Nephron (organoid): ENCODE results near the gene NSMCE4A.
A peak's percentile ranks its signal among the peaks of the same experiment; 100 is the strongest.
"Not testable (repeated sequence)": the region's sequence is repeated elsewhere in the genome, so short reads cannot be mapped to it uniquely, and the experiment has no call there.

ENCODE experiments used
- H3K27ac Mint-ChIP-seq, 3 experiments: 2 replicates each; pipeline ENCODE4 v1.8.0; 2020; ENCODE audit warnings: mixed read lengths in 3 of 3, mild to moderate bottlenecking in 2 of 3, moderate library complexity in 1 of 3
- H3K27me3 Mint-ChIP-seq: 2 replicates; pipeline ENCODE4 v1.8.0; 2021; ENCODE audit warnings: low read depth, mild to moderate bottlenecking, moderate library complexity, mixed read lengths
- H3K36me3 Mint-ChIP-seq: 2 replicates; pipeline ENCODE4 v1.8.0; 2020; ENCODE audit warnings: low read depth, mixed read lengths
- H3K4me1 Mint-ChIP-seq: 2 replicates; pipeline ENCODE4 v1.8.0; 2020; ENCODE audit warnings: mixed read lengths
- H3K4me3 Mint-ChIP-seq, 3 experiments: 2 replicates each; pipeline ENCODE4 v1.8.0; 2020; ENCODE audit warnings: mild to moderate bottlenecking in 3 of 3, mixed read lengths in 3 of 3, moderate library complexity in 2 of 3
- H3K9me3 Mint-ChIP-seq: 2 replicates; pipeline ENCODE4 v1.8.0; 2020; ENCODE audit warnings: mixed read lengths
- CTCF ChIP-seq, 3 experiments: fragments of 200-600 bp; sonication (generic); IDR thresholded peaks; one replicate each; pipeline ENCODE4 v1.5.0; 2021; ENCODE audit warnings: antibody characterized with exemption in 3 of 3; ENCODE audit not compliant: unreplicated experiment in 3 of 3

NSMCE4A gene

GRCh38 chr10:121994429-121994941, 19.5 kb upstream of the NSMCE4A start:
- peaks cover 24% of the 10 kb centered on the region for H3K4me1 Mint-ChIP-seq
- peaks cover 4% of the 10 kb centered on the region for H3K9me3 Mint-ChIP-seq
- H3K27me3 Mint-ChIP-seq, result peaks cover 20% of the 10 kb centered on the region
- H3K4me3 Mint-ChIP-seq, result no peak overlapping the region
- H3K27ac Mint-ChIP-seq, result peak overlapping the region; percentile 46 to 59 (median 48)
- no peak for TF ChIP-seq CTCF (IDR thresholded peaks at IDR 0.05; ENCODE audit: unreplicated experiment in 3 of 3)
- H3K36me3 Mint-ChIP-seq, result no peaks in the 10 kb centered on the region

GRCh38 chr10:121991727-121992126, 16.7 kb upstream of the NSMCE4A start:
- H3K4me1 Mint-ChIP-seq, result peaks cover 23% of the 10 kb centered on the region
- not testable (repeated sequence) for H3K27ac Mint-ChIP-seq, H3K36me3 Mint-ChIP-seq, H3K9me3 Mint-ChIP-seq, H3K4me3 Mint-ChIP-seq
- H3K27me3 Mint-ChIP-seq, result peaks cover 14% of the 10 kb centered on the region

GRCh38 chr10:121990015-121990677, 15.1 kb upstream of the NSMCE4A start:
- no peak overlapping the region for H3K4me3 Mint-ChIP-seq
- peaks cover 16% of the 10 kb centered on the region for H3K4me1 Mint-ChIP-seq
- no peaks in the 10 kb centered on the region for H3K36me3 Mint-ChIP-seq
- no peak for TF ChIP-seq CTCF (IDR thresholded peaks at IDR 0.05; ENCODE audit: unreplicated experiment in 3 of 3)
- peaks cover 9% of the 10 kb centered on the region for H3K27me3 Mint-ChIP-seq
- H3K27ac Mint-ChIP-seq, result no peak overlapping the region
- H3K9me3 Mint-ChIP-seq, result peaks cover 11% of the 10 kb centered on the region

- peaks cover 3% of the 10 kb centered on the region for H3K36me3 Mint-ChIP-seq
- no peak within 1 kb of the TSS for H3K27ac Mint-ChIP-seq
- H3K27me3 Mint-ChIP-seq, result peaks cover 3% of the 10 kb centered on the region
- H3K9me3 Mint-ChIP-seq, result peaks cover 25% of the 10 kb centered on the region
- no peak for TF ChIP-seq CTCF (IDR thresholded peaks at IDR 0.05; ENCODE audit: unreplicated experiment in 3 of 3)
- no peak within 1 kb of the TSS for H3K4me3 Mint-ChIP-seq
- peaks cover under 1% of the 10 kb centered on the region for H3K4me1 Mint-ChIP-seq
Observed at GRCh38 chr10:121988361-121989324, 13.6 kb upstream of the NSMCE4A start, which contains the start of gene TACC2. TACC2 (plus strand) TSS chr10:121989163; CDS start chr10:122021982, 32,819 bp downstream.

- Mint-ChIP-seq H3K36me3 (peaks cover 3% of the 10 kb centered on the region), H3K4me1 (no peaks in the 10 kb centered on the region), H3K9me3 (peaks cover 30% of the 10 kb centered on the region), H3K4me3 (no peak overlapping the region), H3K27ac (no peak overlapping the region), H3K27me3 (peaks cover 6% of the 10 kb centered on the region)
- no peak for TF ChIP-seq CTCF (IDR thresholded peaks at IDR 0.05; ENCODE audit: unreplicated experiment in 3 of 3)
Observed at GRCh38 chr10:121984463-121984862, 9.4 kb upstream of the NSMCE4A start.

GRCh38 chr10:121983852-121984251, 8.8 kb upstream of the NSMCE4A start:
- H3K27me3 Mint-ChIP-seq, result peaks cover 6% of the 10 kb centered on the region
- H3K4me3 Mint-ChIP-seq, result no peak overlapping the region
- no peaks in the 10 kb centered on the region for H3K4me1 Mint-ChIP-seq
- H3K36me3 Mint-ChIP-seq, result peaks cover 3% of the 10 kb centered on the region
- peaks cover 29% of the 10 kb centered on the region for H3K9me3 Mint-ChIP-seq
- H3K27ac Mint-ChIP-seq, result no peak overlapping the region
- no peak for TF ChIP-seq CTCF (IDR thresholded peaks at IDR 0.05; ENCODE audit: unreplicated experiment in 3 of 3)
